ENCODE results near the gene ANKRD13C.

The ANKRD13C gene

DNA sequence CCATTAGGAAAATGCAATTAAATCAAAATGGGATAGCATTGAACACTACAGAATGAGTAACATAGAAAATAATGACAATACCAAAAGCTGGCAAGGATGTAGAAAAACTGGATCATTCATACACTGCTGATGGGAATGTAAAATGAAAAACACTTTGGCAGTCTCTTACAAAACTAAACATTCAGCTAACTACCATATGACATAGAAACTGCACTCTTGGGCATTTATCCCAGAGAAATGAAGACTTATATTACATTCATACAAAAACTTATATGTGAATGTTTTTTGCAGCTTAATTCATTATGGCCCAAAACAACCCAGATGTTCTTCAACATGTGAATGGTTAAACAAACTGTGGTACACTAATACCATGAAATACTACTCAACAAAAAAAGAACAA, 66.4 kb downstream of the ANKRD13C start:
- DNase-seq: no peak

DNA sequence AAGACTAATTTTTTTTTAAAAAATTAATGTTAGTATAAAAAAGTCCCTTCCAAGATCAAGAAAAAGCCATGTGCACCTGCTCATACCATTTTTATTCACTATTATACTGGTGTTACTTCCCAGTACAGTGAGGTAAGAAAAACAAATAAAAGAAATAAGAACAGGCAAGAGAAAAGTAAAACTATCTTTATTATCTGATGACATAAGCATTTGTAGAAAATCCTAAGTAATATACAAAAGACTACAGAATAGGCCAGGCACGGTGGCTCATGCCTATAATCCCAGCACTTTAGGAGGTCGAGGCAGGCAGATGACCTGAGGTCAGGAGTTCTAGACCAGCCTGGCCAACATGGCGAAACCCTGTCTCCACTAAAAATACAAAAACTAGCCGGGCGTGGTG, 68.1 kb downstream of the ANKRD13C start:
- DNase-seq: no peak

DNA sequence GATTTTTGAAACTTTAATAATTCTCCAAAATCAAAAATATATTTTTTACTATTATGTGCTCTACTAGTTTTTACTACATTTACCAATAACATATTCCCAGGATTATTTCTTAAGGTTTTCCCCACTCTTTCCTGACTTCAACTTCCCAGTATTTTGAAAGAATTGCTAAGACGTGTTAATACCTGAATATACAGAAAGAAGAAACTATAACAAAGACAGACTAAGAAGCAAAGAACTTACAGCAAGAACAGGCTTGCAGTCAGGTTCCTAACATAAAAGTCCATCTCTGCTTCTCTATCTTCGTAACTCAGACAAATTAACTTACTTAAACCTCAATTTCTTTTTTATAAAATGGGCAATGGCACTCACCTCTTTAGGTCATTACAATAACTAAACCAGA, 70.2 kb downstream of the ANKRD13C start:
- no peak for DNase-seq

DNA sequence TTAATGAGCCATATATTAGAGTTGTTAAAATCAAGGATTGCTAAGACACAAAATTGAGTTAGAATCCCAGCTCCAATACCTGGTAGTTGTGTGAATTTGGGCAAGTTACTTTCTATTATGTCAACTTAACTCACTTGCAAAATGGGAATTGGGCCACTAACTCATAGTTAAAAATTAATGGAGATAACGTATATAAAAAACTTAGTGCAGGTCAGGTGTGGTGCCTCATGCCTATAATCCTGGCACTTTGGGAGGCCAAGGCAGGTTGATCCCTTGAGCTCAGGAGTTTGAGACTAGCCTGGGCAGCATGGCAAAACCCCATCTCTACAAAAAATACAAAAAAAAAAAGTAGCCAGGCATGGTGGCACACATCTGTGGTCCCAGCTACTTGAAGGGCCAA, 75.8 kb downstream of the ANKRD13C start:
- no peak for DNase-seq

DNA sequence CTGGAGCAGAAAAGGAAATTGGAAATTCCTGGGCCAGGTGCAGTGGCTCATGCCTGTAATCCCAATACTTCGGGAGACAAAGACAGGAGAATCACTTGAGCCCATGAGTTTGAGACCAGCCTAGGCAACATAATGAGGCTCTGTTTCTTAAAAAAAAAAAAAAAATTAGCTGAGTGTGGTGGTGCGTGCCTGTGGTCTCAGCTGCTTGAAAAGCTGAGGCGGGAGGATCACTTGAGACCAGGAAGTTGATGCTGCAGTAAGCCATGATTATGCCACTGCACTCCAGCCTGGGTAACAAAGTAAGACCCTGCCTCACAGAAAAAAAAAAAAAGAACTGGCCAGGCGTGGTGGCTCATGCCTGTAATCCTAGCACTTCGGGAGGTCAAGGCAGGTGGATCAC, 76.6 kb downstream of the ANKRD13C start:
- DNase-seq: no peak

DNA sequence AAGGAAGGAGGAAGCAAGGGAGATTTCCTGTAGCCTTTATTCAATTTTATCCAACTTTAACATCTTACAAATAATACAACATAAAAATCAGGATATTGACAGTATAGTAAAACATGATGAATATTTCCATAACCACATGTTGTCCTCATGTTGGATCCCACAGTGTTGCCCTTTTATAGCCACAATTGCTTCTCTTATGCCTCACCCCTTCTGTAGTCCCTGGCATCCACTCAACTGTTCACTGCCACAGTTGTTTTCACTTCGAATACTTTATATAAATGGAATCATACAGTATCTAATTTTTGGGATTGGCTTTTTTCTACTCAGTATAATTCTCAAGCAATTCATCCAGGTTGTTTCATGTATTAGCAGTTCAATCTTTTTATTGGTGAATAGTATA, 88.6 kb downstream of the ANKRD13C start:
- no peak for DNase-seq

DNA sequence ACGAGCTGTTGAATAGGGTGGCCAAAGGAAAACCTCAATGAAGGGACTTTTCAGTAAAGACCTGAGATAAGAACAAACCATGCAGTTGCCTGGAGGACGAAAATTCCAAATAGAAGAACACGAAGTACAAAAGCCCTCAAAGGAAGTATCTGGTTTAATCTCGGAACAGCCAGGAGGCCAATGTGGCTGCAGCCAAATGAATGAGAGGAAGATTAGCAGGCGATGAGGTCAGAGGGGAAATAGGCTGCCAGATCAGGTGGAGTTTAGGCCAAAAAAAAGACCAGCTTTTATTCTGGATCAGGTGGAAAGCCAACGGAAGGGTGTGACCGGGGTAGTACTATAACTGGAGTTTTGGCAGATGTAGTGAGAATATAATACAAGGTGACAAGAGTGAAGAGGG, 89.7 kb downstream of the ANKRD13C start:
- DNase-seq: no peak

DNA sequence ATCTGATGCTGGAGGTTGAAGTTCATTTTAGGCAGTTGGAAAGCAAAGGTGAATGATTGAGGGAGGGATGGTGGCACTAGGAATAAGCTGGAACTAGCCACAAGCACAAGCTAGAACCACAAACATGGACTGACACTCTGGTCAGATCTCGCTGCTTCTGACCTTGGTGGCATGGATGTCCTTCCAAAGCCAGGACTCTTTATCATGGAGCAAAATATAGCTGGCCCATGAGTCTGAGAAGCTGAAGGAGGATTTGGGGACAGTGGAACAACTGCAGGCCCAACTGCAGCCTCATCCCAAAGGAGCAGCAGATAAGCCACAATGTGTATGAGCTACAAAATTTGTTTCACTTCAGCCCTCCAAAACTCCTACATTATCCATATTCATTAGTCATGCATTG, 97.9 kb downstream of the ANKRD13C start:
- no peak for DNase-seq

DNA sequence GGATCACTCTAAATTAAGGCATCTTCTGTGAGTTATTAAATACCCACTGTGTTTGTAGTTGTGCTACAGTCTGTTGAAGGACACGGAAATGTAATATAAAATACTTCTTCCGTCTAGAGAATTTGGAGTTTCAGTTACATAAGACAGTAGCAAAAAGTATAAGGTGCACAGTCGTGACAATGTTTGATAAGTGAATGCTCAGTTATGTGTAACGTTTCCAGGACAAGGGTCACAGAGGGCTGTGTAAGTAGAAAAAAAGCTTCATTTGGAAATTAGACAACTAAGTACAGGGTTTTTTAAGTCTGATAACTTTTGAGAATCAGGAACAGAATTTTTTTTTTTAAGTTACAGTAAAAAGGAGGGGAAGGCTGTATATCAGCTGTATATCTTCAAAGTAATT, 105.8 kb downstream of the ANKRD13C start:
- DNase-seq: no peak

DNA sequence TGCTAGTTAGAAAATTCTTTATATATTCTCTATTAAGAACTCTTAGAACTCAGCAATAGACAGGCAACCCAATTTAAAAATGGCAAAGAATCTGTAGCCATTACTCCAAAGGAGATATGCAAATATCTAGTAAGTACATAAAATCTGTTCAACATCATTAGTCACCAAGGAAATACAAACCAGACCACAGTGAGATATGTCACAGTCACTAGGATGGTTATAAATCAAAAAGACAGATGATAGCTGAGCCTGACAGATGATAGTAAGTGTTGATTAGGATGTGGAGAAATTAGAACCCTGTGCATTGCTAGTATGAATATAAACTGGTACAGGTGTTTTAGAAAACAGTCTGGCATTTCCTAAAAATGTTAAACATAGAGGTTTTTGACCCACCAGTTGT, 106.8 kb downstream of the ANKRD13C start:
- DNase-seq: no peak

DNA sequence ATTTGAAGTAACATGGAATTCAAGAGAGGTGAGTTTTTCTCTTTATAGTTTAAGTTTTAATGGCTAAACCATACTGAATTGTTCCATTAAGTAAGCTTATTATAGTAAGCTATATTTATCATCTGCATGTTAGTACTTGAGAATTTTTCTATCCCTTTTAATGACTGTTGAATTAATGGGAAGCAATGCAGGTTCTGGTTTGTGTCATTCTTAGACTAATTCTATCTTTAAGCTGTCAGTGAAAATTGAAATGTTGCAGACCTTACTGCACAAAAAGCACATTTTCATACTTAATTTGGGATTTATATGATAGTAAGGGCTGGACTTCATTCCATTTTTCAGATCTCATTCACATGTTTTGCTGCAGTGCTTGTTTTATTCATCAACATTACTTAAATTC, 107.4 kb downstream of the ANKRD13C start:
- DNase-seq: no peak

DNA sequence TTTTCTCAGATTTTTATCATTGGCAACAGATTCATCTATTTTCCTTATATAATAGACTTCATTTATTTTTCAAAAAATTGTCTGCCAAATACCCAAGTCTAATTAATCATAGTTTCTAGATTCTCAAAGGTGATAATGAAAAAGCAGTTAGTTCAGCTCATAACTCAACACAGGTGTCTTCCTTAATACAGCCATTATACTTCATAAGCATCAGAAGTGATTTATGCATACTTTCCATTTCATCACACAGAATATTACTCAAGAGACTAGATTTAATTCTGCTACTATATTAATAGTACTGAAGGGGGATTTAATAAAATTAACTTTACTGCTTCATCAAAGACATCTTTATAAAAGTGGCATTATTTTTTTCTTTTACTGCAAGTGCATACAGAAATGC, 114.6 kb downstream of the ANKRD13C start:
- DNase-seq: no peak

DNA sequence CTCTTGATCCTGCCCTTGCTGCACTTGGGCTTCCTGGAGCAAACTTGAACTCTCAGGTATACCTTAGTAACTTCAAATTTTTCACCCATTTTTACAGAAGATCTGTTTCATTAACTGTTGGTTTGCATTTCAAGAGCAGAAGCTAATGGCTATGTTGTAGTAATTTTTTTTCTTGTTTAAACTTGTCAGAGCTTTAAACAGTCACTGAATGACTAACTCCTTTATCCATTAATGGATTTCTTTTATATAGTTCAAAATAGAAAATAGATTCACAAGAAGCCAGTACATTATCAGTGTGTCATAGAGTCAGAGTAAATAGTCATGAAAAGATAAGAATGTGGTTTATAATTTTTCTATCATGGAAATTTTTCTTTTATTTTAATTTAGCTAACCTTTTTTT, 119.8 kb downstream of the ANKRD13C start:
- no peak for DNase-seq

DNA sequence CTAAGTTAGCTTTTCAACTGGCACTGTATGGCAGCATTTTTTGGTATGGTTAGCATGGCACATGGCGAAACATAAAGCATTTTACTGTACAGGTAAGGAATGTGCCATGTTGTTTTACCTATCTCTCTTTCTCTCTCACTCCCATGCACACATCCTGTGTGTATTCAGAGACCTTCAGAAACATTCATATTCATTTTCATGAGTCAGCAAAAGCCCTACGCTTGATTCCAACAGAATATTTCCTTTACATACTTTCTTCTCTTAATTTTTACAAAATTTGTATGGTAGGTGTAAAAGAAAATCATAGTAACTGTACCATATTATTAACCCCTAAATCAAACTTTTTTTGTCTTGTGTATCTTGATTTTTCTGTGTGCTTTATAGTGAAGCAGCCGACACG, 123.0 kb downstream of the ANKRD13C start:
- DNase-seq: no peak

DNA sequence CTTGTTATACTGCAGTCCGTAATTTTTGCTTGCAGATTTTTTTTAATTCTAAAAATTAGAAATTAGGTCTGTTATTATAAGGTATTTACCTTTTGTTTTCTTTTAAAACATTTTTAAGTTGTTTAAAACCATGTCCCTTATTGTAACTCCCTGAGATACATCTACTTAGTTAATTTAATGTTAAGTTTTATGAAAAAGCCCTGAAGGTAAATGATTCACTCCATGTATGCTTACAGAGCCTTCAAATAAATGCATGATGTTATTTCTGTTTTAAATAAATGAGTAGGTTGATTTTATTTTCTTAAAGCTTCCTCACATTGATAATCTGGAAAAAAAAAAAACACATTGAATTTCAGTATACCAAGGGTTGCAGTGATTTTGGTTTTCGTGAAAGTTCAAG, 125.9 kb downstream of the ANKRD13C start:
- DNase-seq: no peak

DNA sequence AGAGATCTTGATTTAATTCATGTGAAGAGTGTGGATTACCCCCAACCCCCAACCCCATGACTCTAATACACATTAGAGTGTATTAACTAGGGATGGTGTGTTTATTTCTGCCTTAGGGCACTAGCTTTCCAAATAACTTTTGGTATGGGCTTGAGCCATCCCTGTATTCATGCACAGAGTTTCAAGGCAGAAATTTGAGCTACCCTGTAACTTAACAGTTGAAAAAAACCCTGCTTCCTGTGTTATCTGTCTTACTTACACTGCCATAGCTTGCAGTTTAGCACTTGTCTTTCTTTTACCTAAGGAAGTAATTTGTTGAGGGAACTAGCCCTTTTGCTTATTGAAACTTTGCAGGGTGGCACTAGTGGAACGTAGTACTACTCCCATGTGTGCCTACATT, 127.1 kb downstream of the ANKRD13C start:
- DNase-seq: no peak

DNA sequence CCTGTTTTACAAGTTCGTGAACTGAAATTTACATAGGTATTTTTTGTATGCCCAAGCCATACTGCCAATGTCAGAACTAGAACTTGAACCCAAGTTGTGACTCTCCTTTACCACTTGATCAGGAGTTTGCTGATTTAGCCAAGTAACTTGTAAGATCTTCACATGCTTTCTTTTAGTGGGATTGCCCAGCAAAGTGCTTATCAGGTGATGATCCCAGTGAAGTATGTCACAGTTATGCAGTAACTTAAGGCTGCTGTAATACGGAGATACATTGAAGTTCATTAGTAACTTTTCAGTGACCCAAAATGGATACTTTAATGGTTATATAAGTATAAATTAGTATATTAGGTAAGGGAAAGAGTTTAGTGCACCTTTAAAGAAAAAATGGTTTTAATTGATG, 129.6 kb downstream of the ANKRD13C start:
- DNase-seq: no peak

DNA sequence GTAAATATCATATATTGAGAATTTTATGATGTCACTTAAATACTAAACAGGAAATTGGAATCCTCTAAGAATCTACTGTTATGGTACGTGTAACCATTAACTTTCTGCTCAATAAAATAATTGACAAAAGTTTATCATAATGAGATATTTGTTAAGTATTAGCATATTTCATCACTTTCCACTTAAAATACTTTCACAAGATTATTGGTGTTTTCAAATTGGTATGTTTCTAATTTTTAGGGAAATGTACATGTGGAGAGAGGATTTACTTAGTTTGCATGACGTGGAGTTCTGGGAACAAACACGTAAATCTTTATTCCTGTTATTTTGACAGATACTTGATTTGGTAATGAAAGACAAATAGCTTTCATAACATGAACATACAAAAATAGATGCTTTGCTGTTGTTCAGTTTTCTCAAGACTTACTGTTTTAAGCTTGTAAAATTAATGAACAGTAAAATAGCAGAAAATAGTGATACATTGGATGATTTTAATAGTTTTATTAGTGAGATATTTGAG, 131.7 kb downstream of the ANKRD13C start:
- no peak for DNase-seq

DNA sequence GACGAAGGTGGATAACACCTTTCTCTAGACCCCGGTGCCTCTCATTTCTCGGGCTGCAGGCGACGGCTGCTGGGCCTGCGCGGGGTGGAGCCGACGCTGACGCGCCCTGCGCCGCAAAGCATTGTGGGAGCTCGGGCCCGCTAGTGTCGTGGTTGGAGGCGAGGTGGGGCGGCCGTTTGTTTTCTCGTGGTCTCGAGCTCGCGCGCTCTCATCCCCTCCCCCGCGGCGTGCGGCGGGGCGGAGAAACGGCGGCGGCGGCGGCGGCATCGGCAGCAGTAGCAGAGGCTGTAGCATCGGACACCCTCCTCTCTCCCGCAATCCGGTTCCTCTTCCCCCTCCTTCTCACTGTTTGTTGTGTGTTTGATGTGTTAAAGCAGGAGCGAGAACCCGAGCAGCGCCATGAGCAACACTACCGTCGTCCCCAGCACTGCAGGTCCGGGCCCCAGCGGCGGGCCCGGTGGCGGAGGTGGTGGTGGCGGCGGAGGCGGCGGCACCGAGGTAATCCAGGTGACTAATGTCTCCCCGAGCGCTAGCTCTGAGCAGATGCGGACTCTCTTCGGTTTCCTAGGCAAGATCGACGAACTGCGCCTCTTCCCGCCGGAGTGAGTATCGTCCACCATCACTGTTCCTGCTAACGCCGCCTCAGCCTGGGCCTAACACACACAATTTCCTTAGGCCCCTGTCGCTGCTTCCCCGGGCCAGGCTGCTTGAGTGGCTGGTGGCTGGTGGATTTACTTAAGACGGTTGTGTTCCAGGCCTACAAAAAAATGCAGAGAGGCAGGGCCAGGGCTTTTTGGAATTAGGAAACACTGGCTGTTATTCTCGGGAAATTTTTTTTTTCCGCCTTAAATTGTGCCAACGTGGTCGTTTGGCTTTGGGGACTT, 133.0 kb downstream of the ANKRD13C start, which contains the start of gene SRSF11:
TSS of gene SRSF11 (plus strand) at position 143 of the 884 bp plus-strand sequence. CDS start at position 400, 257 bp downstream.
- DNase-seq: peak; percentile 96

DNA sequence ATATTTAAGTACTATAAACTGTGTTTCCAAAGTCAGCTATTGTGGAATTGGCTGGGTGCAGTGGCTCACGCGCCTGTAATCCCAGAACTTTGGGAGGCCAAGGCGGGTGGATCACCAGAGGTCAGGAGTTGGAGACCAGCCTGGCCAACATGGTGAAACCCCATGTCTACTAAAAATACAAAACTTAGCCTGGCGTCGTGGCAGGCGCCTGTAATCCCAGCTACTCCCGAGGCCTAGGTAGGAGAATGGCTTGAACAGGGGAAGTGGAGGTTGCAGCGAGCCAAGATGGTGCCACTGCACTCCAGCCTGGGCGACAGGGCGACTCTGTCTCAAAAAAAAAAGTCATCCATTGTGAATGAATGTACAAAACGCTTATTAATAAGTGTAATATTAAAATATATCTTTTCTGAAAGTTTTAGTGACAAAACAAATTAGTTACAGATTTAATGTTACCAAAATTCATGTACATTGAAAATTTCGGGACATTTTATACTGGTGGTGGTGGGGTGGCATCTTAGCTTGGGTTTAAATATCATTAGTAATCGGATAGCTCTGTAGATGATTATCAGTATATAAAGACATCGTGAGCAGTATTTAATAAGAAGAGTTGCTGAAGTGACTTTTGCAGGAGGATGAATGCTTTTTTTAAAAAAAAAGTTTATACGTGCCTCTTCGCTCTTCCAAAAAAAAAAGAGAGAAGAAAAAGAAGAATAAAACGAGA, 133.8 kb downstream of the ANKRD13C start:
- DNase-seq: no peak

DNA sequence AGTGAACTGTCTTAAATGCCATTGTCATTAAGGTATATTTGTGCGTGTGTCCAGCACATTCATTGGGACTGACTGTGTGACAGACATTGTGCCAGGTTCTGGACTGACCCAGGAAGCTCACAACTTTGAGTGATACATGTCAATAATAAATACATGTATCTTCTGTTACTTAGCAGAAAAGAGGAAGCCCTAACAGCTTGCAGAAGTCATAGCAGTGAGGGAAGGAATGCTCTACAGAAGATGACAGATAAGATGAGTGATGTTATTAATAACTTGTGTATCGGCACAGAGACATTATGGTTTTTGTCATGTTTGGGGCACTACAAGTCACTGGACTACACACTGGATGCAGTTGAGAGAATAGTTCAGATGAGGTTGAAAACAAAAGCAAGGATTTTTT, 134.5 kb downstream of the ANKRD13C start:
- no peak for DNase-seq

DNA sequence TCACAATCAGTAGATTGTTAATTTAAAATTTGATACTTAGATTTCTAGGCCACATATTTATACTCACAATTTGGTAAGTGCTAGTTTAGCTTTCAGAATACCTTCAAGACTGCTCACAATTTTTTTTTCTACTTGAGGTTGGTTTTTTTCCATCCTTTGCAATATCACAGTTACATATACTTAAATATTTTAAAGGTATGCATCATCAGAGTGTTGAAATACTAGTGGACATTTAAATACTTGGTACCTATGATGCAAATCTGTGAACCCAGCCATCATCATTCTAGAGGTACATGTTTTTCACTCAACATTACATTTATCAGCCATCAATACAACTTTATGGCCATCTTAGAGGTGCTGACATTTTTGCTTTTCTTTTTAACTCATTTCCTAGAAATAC, 143.0 kb downstream of the ANKRD13C start:
- no peak for DNase-seq

DNA sequence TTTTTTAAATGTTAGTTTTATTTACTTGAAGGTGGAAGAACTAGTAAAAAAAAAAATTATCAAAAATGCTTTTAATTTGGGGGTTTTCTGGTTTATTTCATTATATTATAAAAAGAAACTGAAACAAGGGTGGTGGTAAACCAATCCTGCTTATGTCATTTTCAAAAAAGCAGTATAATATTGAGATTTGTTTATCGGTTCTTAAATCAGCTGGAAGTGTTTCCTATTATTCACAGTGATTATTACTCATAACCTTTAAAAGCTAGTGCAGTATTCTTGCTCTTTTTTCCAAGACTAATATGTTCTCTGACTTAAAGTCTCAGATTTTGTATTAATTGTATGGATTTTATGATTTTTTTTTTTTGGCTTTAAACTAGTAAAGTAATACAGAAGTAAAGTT, 143.7 kb downstream of the ANKRD13C start:
- DNase-seq: no peak

Data from left hindlimb (tissue), 1 donor.